Inflammatory macrophage treated with lipopolysaccharide for 1 hour (primary cell): ENCODE data around the gene OOSP3.
"Not testable (repeated sequence)": the region's sequence is repeated elsewhere in the genome, so short reads cannot be mapped to it uniquely, and the experiment has no call there.

ENCODE experiments used
- DNase-seq, 2 donors: peaks; one replicate each; pipeline ENCODE4 v3.0.0-alpha.2; 2020 to 2022

Gene OOSP3

DNA sequence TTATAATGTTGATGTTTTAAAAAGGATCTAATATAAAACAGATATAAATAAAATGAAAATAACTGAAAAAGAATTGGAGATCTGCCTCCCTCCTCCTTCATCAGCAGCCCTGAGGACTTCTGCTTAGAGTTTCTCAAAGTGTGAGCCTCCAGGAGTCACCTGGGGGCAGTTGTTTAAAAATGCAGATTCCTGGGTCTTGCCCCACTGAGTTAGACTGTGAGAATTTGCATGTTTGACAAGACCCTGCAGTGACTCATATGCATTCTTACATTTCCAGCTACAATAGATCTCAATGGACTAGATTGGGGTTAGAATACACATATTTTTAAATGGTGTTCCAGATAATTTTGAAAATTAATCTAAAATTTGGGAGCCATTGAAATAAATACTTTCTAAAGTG lies 798 bp upstream of the OOSP3 start:
- DNase-seq = no peak

DNA sequence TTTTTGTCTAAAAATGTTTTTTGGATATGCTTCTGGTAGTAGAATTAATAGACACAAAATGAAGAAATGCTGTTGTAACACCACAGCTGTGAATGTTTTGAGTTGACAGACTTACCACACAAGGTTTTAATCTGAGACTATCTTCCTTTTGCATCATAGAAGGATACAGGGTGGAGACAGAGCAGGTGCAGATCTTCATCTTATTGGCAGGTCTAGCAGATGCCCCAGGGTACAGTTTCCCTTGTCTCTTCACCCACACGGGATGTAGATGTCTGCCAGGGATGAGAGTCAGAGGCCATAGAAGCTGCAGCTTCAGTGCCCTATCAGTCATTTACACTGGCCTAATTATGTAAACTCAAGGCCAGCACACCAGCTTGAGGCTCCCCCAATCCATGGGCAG lies 985 bp downstream of the OOSP3 start:
- no peak for DNase-seq

DNA sequence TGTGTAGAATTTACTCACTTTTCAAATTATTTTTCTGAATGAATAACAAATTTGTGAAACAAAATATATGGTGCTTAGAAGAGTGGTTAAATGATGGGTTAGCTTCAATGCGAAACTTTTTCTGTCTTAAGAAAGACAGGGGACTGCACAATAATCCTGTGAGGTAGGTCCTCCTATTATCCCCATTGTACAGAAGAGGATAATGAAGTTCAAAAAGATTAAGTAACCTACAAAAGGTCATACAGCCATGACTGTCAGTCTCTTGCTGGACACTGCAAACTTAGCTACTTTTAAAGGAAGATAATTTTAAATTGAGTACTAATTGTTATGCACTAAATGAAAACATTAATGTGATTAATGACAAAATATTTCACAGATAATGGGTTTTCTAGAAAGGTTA lies 5.0 kb downstream of the OOSP3 start:
- DNase-seq = no peak

DNA sequence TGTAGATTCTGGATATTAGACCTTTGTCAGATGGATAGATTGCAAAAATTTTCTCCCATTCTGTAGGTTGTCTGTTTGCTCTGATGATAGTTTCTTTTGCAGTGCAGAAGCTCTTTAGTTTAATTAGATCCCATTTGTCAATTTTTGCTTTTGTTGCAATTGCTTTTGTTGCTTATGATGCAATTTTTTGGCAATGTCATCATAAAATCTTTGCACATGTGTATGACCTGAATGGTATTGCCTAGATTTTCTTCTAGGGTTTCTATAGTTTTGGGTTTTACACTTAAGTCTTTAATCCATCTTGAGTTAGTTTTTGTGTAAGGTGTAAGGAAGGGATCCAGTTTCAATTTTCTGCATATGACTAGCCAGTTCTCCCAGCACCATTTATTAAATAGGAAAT lies 8.6 kb downstream of the OOSP3 start:
- DNase-seq = not testable (repeated sequence)

DNA sequence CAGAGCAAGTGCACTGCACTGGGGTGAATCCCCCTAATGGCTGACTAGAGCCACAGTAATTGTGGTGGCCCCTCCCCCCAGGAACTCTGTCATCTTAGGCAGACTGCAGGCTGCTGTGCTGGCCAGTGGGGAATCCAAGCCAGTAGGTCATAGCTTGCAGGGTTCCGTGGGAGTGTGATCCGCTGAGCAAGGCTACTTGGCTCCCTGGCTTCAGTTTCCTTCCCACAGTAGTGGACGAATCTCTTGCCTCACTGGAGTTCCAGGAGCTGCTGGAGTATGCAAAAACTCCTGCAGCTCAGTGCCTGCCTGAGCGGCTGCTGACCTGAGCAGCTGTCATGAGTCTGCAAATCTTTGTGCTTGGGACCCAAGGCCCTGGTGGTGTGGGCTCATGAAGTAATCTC lies 13.2 kb downstream of the OOSP3 start:
- peak; percentile 51 to 77 for DNase-seq

DNA sequence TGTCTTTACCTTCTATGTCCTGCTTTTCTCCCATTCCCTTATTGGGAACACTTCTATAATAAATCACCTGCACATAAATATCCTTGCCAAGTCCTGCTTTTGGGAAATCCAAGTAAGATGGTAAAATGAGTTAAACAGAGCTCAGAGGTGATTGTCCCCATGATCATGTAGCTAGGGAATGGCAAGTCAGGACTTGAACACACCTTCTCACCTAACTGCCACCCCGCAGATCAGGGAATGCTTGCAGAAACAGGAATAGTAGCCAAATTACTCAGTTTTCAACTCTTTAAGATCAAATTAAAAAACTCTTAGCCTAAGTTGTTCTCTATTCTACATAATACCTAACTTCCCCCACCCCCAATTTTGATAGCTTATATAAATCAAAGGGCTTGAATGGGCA lies 16.0 kb downstream of the OOSP3 start:
- no peak for DNase-seq

DNA sequence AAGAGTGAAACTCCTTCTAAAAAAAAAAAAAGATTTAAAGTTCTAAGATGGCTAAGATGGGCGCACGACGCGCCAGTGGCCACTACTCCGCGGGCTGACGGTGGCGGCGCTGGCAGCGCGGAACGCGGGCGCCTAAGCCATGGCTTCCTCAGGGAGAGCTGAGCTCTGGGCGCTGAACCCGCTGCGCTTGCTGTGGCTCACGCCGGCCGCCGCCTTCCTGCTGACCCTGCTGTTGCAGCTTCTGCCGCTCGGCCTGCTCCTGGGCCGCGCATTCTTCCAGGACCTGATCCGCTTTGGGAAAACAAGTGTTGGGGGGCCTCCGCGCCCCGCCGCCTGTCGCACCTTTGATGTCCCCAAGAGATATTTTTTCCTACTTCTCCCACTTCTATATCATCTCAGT lies 19.5 kb downstream of the OOSP3 start:
- no peak for DNase-seq

DNA sequence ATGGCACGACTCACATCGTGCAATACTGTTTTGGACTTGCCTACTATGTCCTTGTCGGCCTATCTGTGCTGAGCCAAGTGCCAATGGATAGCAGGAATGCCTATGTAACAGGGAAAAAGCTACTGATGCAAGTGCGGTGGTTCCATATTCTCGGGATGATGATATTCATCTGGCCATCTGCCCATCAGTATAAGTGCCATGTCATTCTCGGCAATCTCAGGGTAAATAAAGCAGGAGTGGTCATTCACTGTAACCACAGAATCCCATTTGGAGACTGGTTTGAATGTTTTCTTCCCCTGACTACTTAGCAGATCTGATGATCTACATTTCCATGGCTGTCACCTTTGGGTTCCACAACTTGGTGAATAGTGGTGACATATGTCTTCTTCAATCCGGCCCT lies 20.1 kb downstream of the OOSP3 start:
- no peak for DNase-seq

DNA sequence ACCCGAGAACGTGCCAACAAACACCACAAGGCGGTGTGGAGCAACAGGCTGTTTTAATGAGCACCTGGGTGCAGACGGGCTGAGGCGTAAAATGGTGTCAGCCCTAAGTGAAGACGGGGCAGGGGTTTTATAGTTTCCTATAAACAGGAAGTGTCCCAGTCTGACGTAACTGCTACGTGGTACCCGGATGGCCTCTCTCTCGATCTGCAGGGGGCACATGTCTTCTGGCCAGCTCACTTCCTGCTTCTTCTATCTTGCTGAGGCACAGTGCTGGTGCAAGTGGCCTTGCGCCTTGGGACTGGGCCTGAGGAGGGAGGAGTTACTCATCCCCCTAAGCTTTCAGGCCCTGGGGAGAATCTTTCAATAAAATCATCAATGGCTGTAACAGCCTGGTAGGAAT lies 20.9 kb downstream of the OOSP3 start:
- DNase-seq = no peak

DNA sequence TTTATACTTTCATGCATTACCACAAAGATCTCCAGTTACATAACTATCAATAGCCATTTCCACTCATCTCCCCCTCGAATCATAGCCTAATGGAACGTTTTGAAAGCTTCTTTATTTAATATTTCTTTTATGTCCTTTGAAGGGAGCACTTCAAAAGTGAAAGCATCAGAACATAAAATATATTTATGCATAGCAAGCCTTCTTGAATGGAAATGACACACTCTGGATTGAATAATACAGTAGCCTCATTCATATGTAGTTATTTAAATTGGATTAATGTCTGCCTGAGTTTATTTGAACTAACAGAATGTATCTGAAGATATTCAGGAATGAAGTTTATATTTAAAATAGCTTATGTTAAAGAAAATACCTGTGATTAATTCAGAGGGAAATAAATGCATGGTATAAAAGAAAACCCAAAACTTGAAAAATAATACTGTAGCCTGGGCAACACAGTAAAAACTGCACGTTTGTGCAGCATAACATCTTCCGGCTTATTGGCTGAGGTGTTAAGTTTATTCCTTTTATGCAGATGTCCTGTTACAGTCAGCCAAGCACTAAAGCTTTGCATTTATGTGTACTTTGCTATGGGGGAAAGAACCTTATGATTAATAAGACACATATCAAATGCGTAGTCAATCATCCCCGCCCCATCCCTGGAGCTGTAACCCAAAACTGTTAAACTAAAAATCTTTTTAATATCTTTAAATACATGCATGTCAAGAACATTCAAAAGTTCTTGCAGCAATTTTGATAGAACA lies 22.0 kb downstream of the OOSP3 start:
- DNase-seq = no peak

DNA sequence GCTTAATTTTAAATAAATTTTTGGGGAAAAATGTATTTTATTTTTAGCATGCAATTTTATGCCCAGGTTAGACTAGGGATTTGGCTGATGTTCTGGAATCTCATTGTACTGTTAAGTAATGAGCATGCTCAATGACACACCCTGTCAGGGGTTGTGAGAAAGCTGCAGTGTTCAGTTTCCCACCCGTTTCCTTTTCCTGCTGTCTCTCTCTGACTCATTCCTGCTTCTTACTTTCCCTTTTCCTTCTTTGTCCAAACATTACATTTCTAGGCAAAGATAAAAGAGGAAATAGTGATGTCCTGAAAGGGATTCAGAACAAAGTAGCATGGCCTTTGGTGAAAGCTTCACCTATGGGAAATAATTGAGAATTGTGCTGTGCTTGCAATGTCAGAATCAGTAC lies 22.7 kb downstream of the OOSP3 start:
- peak; percentile 61 to 62 for DNase-seq

DNA sequence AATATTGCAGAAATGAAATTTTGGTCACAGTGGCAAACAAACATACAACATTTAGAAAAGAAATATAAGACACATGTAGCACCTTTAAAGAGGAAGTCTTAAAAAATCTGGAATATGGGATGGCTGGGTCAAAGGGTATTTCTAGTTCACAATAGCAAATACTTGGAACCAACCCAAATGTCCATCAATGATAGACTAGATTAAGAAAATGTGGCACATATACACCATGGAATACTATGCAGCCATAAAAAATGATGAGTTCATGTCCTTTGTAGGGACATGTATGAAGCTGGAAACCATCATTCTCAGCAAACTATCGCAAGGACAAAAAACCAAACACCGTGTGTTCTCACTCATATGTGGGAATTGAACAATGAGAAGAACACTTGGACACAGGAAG lies 25.0 kb downstream of the OOSP3 start:
- not testable (repeated sequence) for DNase-seq

DNA sequence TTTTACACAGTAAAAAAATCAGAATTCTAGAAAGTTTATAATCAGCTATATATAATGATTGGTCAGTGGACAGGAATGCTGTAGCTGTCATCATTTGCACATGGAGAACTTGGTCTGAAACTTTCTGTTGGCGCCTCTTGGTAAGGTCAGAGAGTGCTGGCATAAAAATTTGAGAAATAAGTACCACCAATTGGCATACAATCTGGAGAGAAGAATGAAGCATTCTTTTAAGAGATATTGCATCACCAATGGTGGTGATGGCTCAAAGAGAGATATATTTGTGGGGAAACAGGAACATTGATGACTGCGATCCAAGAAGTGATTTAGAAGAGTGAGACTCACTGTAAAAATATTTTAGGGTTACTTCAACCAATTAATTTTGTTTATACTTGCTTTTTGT lies 39.9 kb downstream of the OOSP3 start:
- DNase-seq = no peak

DNA sequence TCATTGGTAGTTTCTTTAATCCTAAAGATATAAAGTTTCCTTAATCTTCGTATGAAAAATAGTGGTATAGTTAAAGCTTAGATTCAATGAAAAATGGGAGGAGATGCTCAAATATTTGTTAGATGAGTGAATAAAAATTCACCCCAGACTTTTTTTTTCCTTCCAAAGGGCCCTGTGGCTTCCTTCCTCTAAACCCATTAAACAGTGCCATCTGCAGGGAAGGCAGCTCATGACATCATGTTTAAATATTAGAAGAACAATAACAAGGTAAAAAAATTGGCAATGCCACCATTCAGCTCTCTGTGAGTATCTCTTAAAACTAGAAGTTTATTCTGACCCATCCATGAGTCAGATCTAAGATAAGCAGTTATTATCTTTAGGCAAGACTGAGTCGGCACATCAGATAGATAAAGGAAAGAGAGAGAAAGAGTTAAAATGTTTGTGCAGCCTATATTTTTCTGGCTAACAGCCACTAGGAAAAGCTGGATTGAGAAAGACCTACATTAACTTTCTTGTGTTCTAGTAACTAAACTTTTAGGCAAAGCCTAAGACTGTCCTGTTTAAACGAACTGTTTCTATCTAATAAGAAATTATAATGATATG lies 40.5 kb downstream of the OOSP3 start:
- DNase-seq = peak; percentile 39 to 80

DNA sequence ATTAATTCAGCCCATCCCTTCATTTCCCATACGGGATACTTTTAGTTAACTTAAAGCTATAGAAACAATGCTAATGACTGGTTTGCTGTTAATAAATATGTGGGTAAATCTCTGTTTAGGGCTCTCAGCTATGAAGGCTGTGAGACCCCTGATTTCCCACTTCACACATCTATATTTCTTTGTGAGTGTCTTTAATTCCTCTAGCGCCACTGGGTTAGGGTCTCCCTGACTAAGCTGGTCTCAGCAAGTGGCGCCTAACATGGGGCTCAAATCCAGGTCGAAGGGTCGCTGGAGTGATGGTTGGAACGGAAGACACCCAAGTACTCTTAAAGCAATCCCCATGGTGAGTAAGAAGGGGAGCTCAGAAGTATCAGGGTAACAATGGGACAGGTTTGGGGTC lies 45.2 kb downstream of the OOSP3 start:
- DNase-seq = no peak

DNA sequence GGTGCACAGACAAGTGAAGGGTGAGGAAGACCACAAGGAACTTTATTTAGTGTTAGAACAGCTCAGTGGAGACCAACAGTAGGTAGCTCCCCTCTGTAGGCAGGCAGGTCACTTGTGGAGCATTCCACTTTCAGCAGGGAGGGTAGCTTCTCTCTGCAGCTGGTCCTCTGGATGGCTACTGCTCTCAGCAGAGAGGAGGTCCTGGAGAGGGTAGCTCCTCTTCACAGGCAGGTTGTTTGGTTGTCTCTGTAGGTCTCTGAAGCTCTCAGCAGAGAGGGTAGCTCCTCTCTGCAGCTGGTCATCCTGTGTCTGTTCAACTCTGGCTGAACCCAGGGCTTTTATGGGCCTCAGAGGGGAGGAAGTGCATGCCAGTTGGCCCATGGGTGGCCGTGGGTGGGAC lies 53.1 kb downstream of the OOSP3 start:
- no peak for DNase-seq

DNA sequence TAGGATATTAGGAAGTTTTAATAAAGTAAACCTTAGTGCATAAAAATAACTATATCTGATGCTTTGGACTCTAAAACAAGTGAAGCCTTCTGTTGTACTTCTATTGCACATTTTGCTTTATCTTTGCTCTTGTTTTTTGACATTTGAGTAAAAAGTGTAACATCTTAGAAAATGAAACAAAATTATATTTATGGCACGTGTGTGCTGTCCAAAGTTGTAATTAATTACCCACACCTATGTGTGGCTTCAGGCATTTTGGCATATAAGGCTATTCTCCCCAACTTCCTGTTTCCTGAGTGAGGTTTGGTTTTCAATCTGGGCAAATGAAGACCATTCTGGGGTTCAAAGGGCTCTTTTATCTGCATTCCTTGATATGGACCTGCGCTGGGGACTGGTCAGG lies 59.5 kb downstream of the OOSP3 start, which contains the start of gene OOSP1:
OOSP1 (plus strand) TSS at position 301 of the 400 bp plus-strand sequence; CDS start at position 324, 23 bp downstream.
- DNase-seq = no peak

DNA sequence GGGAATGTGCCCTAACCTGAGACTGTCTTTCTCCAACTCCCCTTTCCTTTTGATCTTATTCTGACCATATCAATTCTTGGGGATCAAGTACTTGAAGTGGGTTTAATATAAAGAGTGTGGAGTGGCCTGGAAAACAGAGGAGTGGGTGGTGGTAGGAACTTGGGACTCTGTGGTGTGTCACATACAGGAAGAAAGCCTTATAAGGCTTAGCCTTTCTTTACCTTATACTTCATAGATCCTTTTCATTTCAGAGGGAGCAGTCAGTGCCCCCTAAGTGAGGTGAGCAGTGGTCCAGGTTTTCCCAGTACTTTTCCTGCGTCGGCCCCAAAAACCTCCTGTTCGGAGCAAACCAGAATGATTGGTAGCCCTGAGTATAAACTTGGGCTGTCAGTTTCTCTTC lies 60.1 kb downstream of the OOSP3 start:
- DNase-seq = no peak

DNA sequence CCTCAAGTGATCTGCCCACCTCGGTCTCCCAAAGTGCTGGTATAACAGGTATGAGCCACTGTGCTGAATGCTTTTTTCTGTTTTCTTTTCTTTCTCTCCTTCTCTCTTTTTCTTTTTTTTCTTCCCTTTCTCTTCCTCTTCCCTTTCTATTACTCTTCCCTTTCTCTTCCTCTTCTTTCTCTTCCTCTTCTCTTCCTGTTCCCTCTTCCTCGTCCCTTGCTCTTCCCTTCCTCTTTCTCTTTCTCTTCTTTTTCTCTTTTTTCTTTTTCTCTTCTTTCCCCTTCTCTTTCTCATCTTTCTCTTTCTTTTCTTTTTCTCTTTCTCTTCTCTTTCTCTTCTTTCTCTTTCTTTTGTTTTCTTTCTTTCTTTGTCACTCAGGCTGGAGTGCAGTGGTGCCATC lies 60.9 kb downstream of the OOSP3 start:
- DNase-seq = no peak

DNA sequence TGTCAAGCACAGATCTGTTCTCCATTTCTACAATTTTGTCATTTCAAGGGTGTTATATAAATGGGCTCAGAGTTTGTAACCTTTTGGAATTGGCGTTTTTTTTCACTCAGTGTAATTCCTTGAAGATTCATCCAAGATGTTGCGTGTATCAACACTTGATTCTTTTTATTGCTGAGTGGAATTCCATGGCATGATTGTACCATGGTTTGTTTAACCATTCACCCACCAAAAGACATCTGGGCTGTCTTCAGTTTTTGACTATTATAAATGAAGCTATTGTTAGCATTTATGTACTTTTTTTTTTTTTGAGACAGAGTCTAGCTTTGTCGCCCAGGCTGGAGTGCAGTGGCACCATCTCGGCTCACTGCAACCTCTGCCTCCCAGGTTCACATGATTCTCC lies 62.5 kb downstream of the OOSP3 start:
- no peak for DNase-seq

DNA sequence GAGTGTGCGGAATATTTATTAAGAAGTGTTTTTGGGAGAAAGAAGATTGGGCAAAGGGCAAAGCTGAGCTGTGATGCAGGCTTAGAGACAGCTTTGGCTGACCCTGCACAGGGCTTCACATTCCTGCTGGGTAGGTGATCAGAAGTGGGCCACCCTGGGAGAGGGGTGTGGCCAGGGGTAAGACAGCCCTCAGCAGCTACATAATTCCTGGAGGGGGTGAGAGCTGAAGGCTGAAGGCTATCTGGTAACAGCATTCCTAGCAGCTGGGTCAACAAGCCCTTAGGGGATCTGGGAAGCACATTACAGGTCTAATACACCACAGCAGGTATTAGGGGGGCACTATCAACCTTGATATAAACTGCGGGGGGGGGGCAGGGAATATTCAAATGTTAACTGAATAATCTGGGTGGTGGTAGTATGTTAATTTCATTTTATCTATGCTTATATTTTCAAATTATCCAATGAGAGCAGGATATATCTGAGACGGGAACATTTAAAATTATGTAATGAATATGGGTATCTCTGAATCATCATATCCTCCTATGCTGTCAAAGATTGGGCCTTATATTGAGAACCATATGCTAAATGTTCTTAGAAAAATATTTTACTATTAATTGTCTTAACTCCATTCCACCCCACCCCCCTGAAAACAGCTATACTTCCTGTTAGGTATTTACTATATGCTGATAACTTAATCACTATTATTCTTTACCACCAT lies 65.6 kb downstream of the OOSP3 start:
- DNase-seq = no peak

DNA sequence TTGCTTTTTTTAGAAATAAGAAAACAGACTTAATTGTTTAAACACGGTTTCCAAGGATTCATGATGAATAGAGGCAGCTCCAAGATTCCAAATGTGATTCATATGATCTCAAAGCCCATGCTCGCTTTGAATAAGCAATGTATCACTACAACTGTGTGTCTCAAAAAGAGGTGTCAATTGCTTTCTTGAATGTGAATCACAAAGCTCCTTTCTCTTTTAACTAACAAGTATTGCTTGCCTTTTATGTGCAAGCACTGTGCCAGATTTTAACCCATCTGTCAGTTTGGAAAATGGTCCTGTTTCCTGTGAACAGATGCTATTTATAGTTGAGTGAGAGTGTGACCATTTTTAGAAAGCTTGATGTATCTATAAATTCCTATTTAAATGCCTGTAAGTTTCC lies 66.1 kb downstream of the OOSP3 start:
- no peak for DNase-seq
